IMR-90 (cell line): ENCODE results near the gene REV3L. TPM values are rescaled to one million over a fixed set of nuclear protein-coding genes. Genes with fewer than 3 reads are reported as not detected.
A peak's percentile ranks its signal among the peaks of the same experiment; 100 is the strongest.

ENCODE experiments used
- ATAC-seq: fragments of 200-7000 bp; cut with Tn5 transposase; 2 replicates; pipeline ENCODE4 v1.9.1; 2020; ENCODE audit warnings: low read depth, mild to moderate bottlenecking, moderate library complexity
- BruUV-seq: library from RNA; stranded (reverse); fragments of 400-500 nt; replicated peaks from 2 replicates; lab custom pipeline; 2021; lab: Mats Ljungman, UMichigan
- CTCF ChIA-PET: fragments of 300-600 bp; formaldehyde crosslinking; extraction: SDS; loops from one replicate; lab custom pipeline; 2021; ENCODE audit warnings: antibody characterized with exemption; lab: Yijun Ruan, JAX
- POLR2A ChIA-PET: fragments of 300-600 bp; sonication (Branson Sonifier 250); formaldehyde crosslinking; loops from one replicate; lab custom pipeline; 2022; ENCODE audit warnings: antibody characterized with exemption; ENCODE audit not compliant: unreplicated experiment; lab: Charles Lee
- DNase-seq: peaks from one replicate; pipeline ENCODE4 v3.0.0; 2013
- H2AFZ ChIP-seq: replicated peaks from 2 replicates; pipeline ENCODE3; 2013; ENCODE audit warnings: low read length, mild to moderate bottlenecking; ENCODE audit not compliant: poor library complexity
- H2AK5ac ChIP-seq: 2 replicates; pipeline ENCODE4 v1.6.1; 2013; ENCODE audit warnings: low read depth, low read length, inconsistent platforms
- H2AK9ac ChIP-seq: replicated peaks from 2 replicates; pipeline ENCODE3; 2013; ENCODE audit warnings: mild to moderate bottlenecking, low read depth, low read length, moderate library complexity; ENCODE audit not compliant: poor library complexity
- H2BK120ac ChIP-seq: 2 replicates; pipeline ENCODE4 v1.6.1; 2013; ENCODE audit warnings: low read depth, low read length, inconsistent platforms
- H2BK15ac ChIP-seq: 3 replicates; pipeline ENCODE4 v1.6.1; 2013; ENCODE audit warnings: low read depth, low read length, inconsistent platforms
- H2BK20ac ChIP-seq: 2 replicates; pipeline ENCODE4 v1.6.1; 2013; ENCODE audit warnings: low read depth, mild to moderate bottlenecking, inconsistent platforms, low read length, moderate library complexity
- H2BK5ac ChIP-seq: 2 replicates; pipeline ENCODE4 v1.6.1; 2013; ENCODE audit warnings: mild to moderate bottlenecking, low read depth, low read length, inconsistent platforms; ENCODE audit not compliant: poor library complexity, severe bottlenecking
- H3K14ac ChIP-seq: replicated peaks from 2 replicates; pipeline ENCODE4 v1.6.1; 2013; ENCODE audit warnings: low read depth, low read length, inconsistent platforms
- H3K18ac ChIP-seq: 2 replicates; pipeline ENCODE4 v1.6.1; 2013; ENCODE audit warnings: low read depth, low read length, control low read depth
- H3K23ac ChIP-seq: 2 replicates; pipeline ENCODE4 v1.6.1; 2013; ENCODE audit warnings: low read depth, low read length, inconsistent platforms
- H3K27ac ChIP-seq: 2 replicates; pipeline ENCODE4 v1.5.1; 2013; ENCODE audit warnings: mild to moderate bottlenecking, control low read depth, low read length; ENCODE audit not compliant: insufficient read depth
- H3K27me3 ChIP-seq: 2 replicates; pipeline ENCODE4 v1.6.1; 2013; ENCODE audit warnings: low read length; ENCODE audit not compliant: control insufficient read depth, insufficient read depth
- H3K36me3 ChIP-seq: 2 replicates; pipeline ENCODE4 v1.6.1; 2013; ENCODE audit warnings: low read length, mixed read lengths; ENCODE audit not compliant: control insufficient read depth, insufficient read depth
- H3K4ac ChIP-seq: 2 replicates; pipeline ENCODE4 v1.6.1; 2013; ENCODE audit warnings: low read depth, low read length, inconsistent platforms
- H3K4me1 ChIP-seq: 2 replicates; pipeline ENCODE4 v1.6.1; 2013; ENCODE audit warnings: low read length, mixed read lengths; ENCODE audit not compliant: control insufficient read depth, insufficient read depth
- H3K4me2 ChIP-seq: 2 replicates; pipeline ENCODE4 v1.6.1; 2013; ENCODE audit warnings: low read depth, mild to moderate bottlenecking, control low read depth, low read length, moderate library complexity
- H3K4me3 ChIP-seq: 2 replicates; pipeline ENCODE4 v1.5.1; 2013; ENCODE audit warnings: low read depth, mild to moderate bottlenecking, control low read depth, low read length, moderate library complexity; ENCODE audit not compliant: insufficient read depth
- H3K56ac ChIP-seq: 2 replicates; pipeline ENCODE4 v1.6.1; 2013; ENCODE audit warnings: low read length, inconsistent platforms; ENCODE audit not compliant: insufficient read depth; ENCODE audit errors: extremely low read depth
- H3K79me1 ChIP-seq, 2 experiments: 2 replicates each; pipeline ENCODE4 v1.6.1; 2013; ENCODE audit warnings: low read length in 2 of 2, inconsistent platforms in 1 of 2, low read depth in 1 of 2
- H3K9ac ChIP-seq: 2 replicates; pipeline ENCODE4 v1.6.1; 2013; ENCODE audit warnings: low read depth, low read length, control low read depth
- H3K9me1 ChIP-seq: 2 replicates; pipeline ENCODE4 v1.6.1; 2013; ENCODE audit warnings: low read length, inconsistent platforms; ENCODE audit not compliant: insufficient read depth
- H3K9me3 ChIP-seq: 2 replicates; pipeline ENCODE4 v1.6.1; 2013; ENCODE audit warnings: low read length; ENCODE audit not compliant: control insufficient read depth, insufficient read depth
- H4K20me1 ChIP-seq: 2 replicates; pipeline ENCODE4 v1.6.1; 2013; ENCODE audit warnings: low read length, inconsistent platforms; ENCODE audit not compliant: insufficient read depth
- H4K5ac ChIP-seq: 2 replicates; pipeline ENCODE4 v1.6.1; 2013; ENCODE audit warnings: mild to moderate bottlenecking, low read depth, low read length, control low read depth
- H4K8ac ChIP-seq, 2 experiments: 2 replicates each; pipeline ENCODE4 v1.6.1; 2013; ENCODE audit warnings: low read depth in 2 of 2, low read length in 2 of 2, control low read depth in 1 of 2, inconsistent platforms in 1 of 2
- H4K91ac ChIP-seq: 2 replicates; pipeline ENCODE4 v1.6.1; 2013; ENCODE audit warnings: low read depth, low read length, inconsistent platforms; ENCODE audit not compliant: insufficient read depth
- BHLHE40 ChIP-seq: fragments of 150-350 bp; IDR thresholded peaks from 2 replicates; pipeline ENCODE4 v1.6.1; 2016; ENCODE audit warnings: mild to moderate bottlenecking, low read depth, low read length
- CEBPB ChIP-seq: IDR thresholded peaks from 2 replicates; pipeline ENCODE4 v1.6.1; 2012; ENCODE audit warnings: low read depth, low read length, improper control_type of control experiment
- CHD1 ChIP-seq: IDR thresholded peaks from 2 replicates; pipeline ENCODE4 v1.6.1; 2012; ENCODE audit warnings: low read depth, low read length, improper control_type of control experiment
- FOS ChIP-seq: fragments of 150-350 bp; IDR thresholded peaks from 2 replicates; pipeline ENCODE4 v1.6.1; 2016; ENCODE audit warnings: low read depth, low read length
- MAFK ChIP-seq: IDR thresholded peaks from 2 replicates; pipeline ENCODE4 v1.6.1; 2012; ENCODE audit warnings: low read depth, low read length, improper control_type of control experiment
- MAZ ChIP-seq: IDR thresholded peaks from 2 replicates; pipeline ENCODE4 v1.6.1; 2012; ENCODE audit warnings: low read depth, mild to moderate bottlenecking, low read length, improper control_type of control experiment, moderate library complexity, borderline replicate concordance
- MXI1 ChIP-seq: IDR thresholded peaks from 2 replicates; pipeline ENCODE4 v1.6.1; 2012; ENCODE audit warnings: low read depth, mild to moderate bottlenecking, low read length, moderate library complexity, borderline replicate concordance
- NFE2L2 ChIP-seq: fragments of 150-350 bp; IDR thresholded peaks from 2 replicates; pipeline ENCODE4 v1.6.1; 2016; ENCODE audit warnings: low read depth, mild to moderate bottlenecking, low read length
- POLR2A ChIP-seq: IDR thresholded peaks from 2 replicates; pipeline ENCODE4 v1.6.1; 2012; ENCODE audit warnings: mild to moderate bottlenecking, low read depth, low read length
- RAD21 ChIP-seq: IDR thresholded peaks from 2 replicates; pipeline ENCODE4 v1.6.1; 2012; ENCODE audit warnings: low read length, improper control_type of control experiment
- RCOR1 ChIP-seq: IDR thresholded peaks from 2 replicates; pipeline ENCODE4 v1.6.1; 2012; ENCODE audit warnings: mild to moderate bottlenecking, low read length, improper control_type of control experiment; ENCODE audit not compliant: insufficient replicate concordance
- RFX5 ChIP-seq: IDR thresholded peaks from 2 replicates; pipeline ENCODE4 v1.8.0; 2012; ENCODE audit warnings: low read depth, mild to moderate bottlenecking, low read length, moderate library complexity
- SMC3 ChIP-seq: fragments of 150-350 bp; IDR thresholded peaks from 2 replicates; pipeline ENCODE4 v1.6.1; 2016; ENCODE audit warnings: low read depth, mild to moderate bottlenecking, antibody characterized with exemption, low read length, moderate library complexity
- WGBS, 2 experiments: methylation state at CpG; one replicate each; pipeline versions ENCODE4 v1.1.5 to v1.1.7; 2013; ENCODE audit warnings: missing lambda C conversion rate in 2 of 2; ENCODE audit not compliant: insufficient read length in 1 of 2; ENCODE audit errors: extremely low coverage in 2 of 2; 5-methylcytosine and 5-hydroxymethylcytosine counted together
- dilution Hi-C: fragments of 300-500 bp; cut with HindIII; formaldehyde crosslinking; loops from one replicate; pipeline ENCODE4 v1.14.3; 2018; ENCODE audit warnings: low sequenced_read_pairs; ENCODE audit not compliant: unreplicated experiment
- in situ Hi-C: fragments of 300-500 bp; cut with MboI; formaldehyde crosslinking; loops from 3 replicates; pipeline ENCODE4 v1.14.3; 2019; ENCODE audit warnings: low sequenced_read_pairs, inconsistent platforms, mixed read lengths
- intact Hi-C: fragments of 100-400 bp; cut with micrococcal nuclease; formaldehyde crosslinking; loops from 2 replicates; pipeline ENCODE4 v1.10.0; 2022
- polyA plus RNA-seq, 3 experiments: library from polyadenylated mRNA; depleted of rRNA; stranded (reverse); fragments of >200 nt; gene quantifications; 2 replicates each; pipeline ENCODE4 v1.2.3, GENCODE V29; 2012; ENCODE audit warnings: low replicate concordance in 1 of 3
- total RNA-seq: library from RNA; depleted of rRNA; stranded (reverse); fragments of >200 nt; gene quantifications from 2 replicates; pipeline ENCODE4 v1.2.3, GENCODE V29; 2012
- TF ChIP-seq, protein P1 (sequence below): fragments of 150-350 bp; IDR thresholded peaks from 2 replicates; pipeline ENCODE4 v1.6.1; 2017; ENCODE audit warnings: mild to moderate bottlenecking, antibody characterized with exemption, low read length, low read depth
- TF ChIP-seq, protein P2 (sequence below): fragments of 150-350 bp; IDR thresholded peaks from 2 replicates; pipeline ENCODE4 v1.6.1; 2016; ENCODE audit warnings: low read depth, mild to moderate bottlenecking, low read length, moderate library complexity, borderline replicate concordance
- TF ChIP-seq, protein P3 (sequence below): conservative IDR thresholded peaks from 2 replicates; pipeline ENCODE4 v1.5.1; 2012; ENCODE audit warnings: mild to moderate bottlenecking, low read depth, low read length, improper control_type of control experiment

REV3L gene
- total and polyA plus RNA-seq, 2 of the 4 experiments (the other 2 are of a cell fraction): 7.4 to 15.4 TPM

DNA sequence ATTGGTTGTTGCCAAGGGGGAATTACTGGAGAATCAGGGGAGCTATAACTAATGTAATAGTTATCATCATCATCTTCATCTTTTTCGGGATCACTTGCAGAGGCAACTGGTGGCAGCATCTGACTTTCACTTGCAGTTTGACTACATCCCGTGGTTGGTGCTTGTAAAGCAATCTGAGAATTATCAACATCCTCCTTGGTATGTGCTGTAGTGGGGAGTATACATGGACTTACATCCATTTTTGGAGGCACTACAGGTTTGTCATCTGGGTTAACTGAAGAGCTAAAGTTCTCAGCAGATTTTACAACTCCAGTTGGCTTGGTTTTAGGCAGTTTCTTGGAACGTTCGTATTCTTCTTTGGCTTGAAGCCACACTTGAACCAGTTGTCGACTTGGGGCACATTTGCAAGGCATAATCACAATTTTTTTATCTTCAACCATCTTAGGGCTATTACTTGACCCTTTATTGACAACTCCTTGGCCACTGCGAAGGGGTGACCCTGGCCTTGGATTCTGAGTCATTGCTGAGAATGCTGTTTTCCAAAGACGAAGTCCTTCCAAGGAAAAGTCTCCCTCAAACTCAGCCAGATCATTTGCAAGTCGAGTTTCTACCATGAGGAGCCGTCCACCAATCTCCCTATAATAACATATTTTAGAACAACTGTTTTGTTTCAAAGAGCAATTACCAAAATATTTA is 115.5 kb downstream of the REV3L start:
- no peak overlapping the region for H2AFZ ChIP-seq
- no peak overlapping the region for H3K4me3 ChIP-seq
- no peak overlapping the region for H4K5ac ChIP-seq
- no peak overlapping the region for H2AK9ac ChIP-seq
- H3K14ac ChIP-seq: no peak overlapping the region
- H2BK15ac ChIP-seq: no peak overlapping the region
- CTCF ChIA-PET: no interaction called here
- H3K56ac ChIP-seq: no peak overlapping the region
- peaks cover 22% of the 10 kb centered on the region for H3K36me3 ChIP-seq
- no peak overlapping the region for H2BK20ac ChIP-seq
- ATAC-seq (no peak), DNase-seq (no peak)
- no peak overlapping the region for H3K9ac ChIP-seq
- no peak overlapping the region for H2BK5ac ChIP-seq
- no peak overlapping the region for H4K8ac ChIP-seq
- POLR2A ChIA-PET: no interaction called here
- H3K27ac ChIP-seq: no peak overlapping the region
- no peaks in the 10 kb centered on the region for H3K27me3 ChIP-seq
- BruUV-seq: TSS peak; percentile 84
- no peaks in the 10 kb centered on the region for H4K20me1 ChIP-seq
- in situ Hi-C loops (loop anchor here (25.0 kb wide), 1 partner anchor 670 kb away; no protein-coding TSS in a partner anchor), intact Hi-C loops (no loop called here), dilution Hi-C loops (no loop called here)
- H3K4ac ChIP-seq: no peak overlapping the region
- H3K79me1 ChIP-seq: peaks cover 3% of the 10 kb centered on the region in 2 experiments
- WGBS, 2 experiments: 76% methylated on average over 6 of the region's 9 CpGs; no CpG with 5 or more reads in 1 of the 2 experiments
- no peaks in the 10 kb centered on the region for H3K9me1 ChIP-seq
- no peaks in the 10 kb centered on the region for H3K9me3 ChIP-seq
- no peak overlapping the region for H3K4me2 ChIP-seq
- H3K4me1 ChIP-seq: no peaks in the 10 kb centered on the region
- H2AK5ac ChIP-seq: no peak overlapping the region
- H2BK120ac ChIP-seq: no peak overlapping the region
- TF ChIP-seq SMC3 (no peak), MXI1 (no peak), RAD21 (no peak), CEBPB (no peak), RCOR1 (no peak), FOS (no peak), MAFK (no peak), BHLHE40 (no peak), CHD1 (no peak), POLR2A (no peak), MAZ (no peak), NFE2L2 (no peak), RFX5 (no peak)
- TF ChIP-seq, protein P1, sequence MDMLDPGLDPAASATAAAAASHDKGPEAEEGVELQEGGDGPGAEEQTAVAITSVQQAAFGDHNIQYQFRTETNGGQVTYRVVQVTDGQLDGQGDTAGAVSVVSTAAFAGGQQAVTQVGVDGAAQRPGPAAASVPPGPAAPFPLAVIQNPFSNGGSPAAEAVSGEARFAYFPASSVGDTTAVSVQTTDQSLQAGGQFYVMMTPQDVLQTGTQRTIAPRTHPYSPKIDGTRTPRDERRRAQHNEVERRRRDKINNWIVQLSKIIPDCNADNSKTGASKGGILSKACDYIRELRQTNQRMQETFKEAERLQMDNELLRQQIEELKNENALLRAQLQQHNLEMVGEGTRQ: no peak
- TF ChIP-seq, protein P2, sequence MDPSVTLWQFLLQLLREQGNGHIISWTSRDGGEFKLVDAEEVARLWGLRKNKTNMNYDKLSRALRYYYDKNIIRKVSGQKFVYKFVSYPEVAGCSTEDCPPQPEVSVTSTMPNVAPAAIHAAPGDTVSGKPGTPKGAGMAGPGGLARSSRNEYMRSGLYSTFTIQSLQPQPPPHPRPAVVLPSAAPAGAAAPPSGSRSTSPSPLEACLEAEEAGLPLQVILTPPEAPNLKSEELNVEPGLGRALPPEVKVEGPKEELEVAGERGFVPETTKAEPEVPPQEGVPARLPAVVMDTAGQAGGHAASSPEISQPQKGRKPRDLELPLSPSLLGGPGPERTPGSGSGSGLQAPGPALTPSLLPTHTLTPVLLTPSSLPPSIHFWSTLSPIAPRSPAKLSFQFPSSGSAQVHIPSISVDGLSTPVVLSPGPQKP: no peak
- TF ChIP-seq, protein P3, sequence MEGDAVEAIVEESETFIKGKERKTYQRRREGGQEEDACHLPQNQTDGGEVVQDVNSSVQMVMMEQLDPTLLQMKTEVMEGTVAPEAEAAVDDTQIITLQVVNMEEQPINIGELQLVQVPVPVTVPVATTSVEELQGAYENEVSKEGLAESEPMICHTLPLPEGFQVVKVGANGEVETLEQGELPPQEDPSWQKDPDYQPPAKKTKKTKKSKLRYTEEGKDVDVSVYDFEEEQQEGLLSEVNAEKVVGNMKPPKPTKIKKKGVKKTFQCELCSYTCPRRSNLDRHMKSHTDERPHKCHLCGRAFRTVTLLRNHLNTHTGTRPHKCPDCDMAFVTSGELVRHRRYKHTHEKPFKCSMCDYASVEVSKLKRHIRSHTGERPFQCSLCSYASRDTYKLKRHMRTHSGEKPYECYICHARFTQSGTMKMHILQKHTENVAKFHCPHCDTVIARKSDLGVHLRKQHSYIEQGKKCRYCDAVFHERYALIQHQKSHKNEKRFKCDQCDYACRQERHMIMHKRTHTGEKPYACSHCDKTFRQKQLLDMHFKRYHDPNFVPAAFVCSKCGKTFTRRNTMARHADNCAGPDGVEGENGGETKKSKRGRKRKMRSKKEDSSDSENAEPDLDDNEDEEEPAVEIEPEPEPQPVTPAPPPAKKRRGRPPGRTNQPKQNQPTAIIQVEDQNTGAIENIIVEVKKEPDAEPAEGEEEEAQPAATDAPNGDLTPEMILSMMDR: no peak
- no peak overlapping the region for H4K91ac ChIP-seq
- H3K18ac ChIP-seq: no peak overlapping the region
- no peak overlapping the region for H3K23ac ChIP-seq
